ENCODE results near the gene GALNT16.

The GALNT16 gene

GRCh38 chr14:69318241-69318640 lies 58.3 kb downstream of the GALNT16 start:
- peak; percentile 48 to 79 (median 68) for DNase-seq

- no peak for DNase-seq
Measured at GRCh38 chr14:69318901-69319475, 59.0 kb downstream of the GALNT16 start.

- DNase-seq = no peak
Measured at GRCh38 chr14:69319911-69320310, 60.0 kb downstream of the GALNT16 start.

- DNase-seq = no peak
Measured at GRCh38 chr14:69320581-69321365, 60.8 kb downstream of the GALNT16 start.

- no peak for DNase-seq
Measured at GRCh38 chr14:69321601-69322330, 61.8 kb downstream of the GALNT16 start.

- no peak for DNase-seq
Measured at GRCh38 chr14:69323266-69323998, 63.5 kb downstream of the GALNT16 start.

- DNase-seq = no peak
Measured at GRCh38 chr14:69323999-69324282, 64.0 kb downstream of the GALNT16 start.

- no peak for DNase-seq
Measured at GRCh38 chr14:69324341-69324931, 64.5 kb downstream of the GALNT16 start.

- DNase-seq = no peak
Measured at GRCh38 chr14:69325086-69325485, 65.1 kb downstream of the GALNT16 start.

- no peak for DNase-seq
Measured at GRCh38 chr14:69325646-69326265, 65.8 kb downstream of the GALNT16 start.

GRCh38 chr14:69326611-69327010 lies 66.7 kb downstream of the GALNT16 start:
- no peak for DNase-seq

GRCh38 chr14:69327507-69327906 lies 67.5 kb downstream of the GALNT16 start:
- DNase-seq = no peak

- DNase-seq = no peak
Measured at GRCh38 chr14:69328317-69328716, 68.4 kb downstream of the GALNT16 start.

GRCh38 chr14:69328765-69329164 lies 68.8 kb downstream of the GALNT16 start:
- DNase-seq = no peak

- no peak for DNase-seq
Measured at GRCh38 chr14:69331206-69331605, 71.2 kb downstream of the GALNT16 start.

GRCh38 chr14:69332782-69333395 lies 72.9 kb downstream of the GALNT16 start:
- DNase-seq = no peak

GRCh38 chr14:69333791-69334337 lies 73.9 kb downstream of the GALNT16 start:
- DNase-seq = no peak

GRCh38 chr14:69334576-69334975 lies 74.6 kb downstream of the GALNT16 start:
- no peak for DNase-seq

- DNase-seq = no peak
Measured at GRCh38 chr14:69335371-69335771, 75.4 kb downstream of the GALNT16 start.

- DNase-seq = no peak
Measured at GRCh38 chr14:69337984-69338383, 78.0 kb downstream of the GALNT16 start.

- DNase-seq = no peak
Measured at GRCh38 chr14:69339426-69339825, 79.5 kb downstream of the GALNT16 start.

Data from suppressor macrophage (primary cell).